Kidney tubule cell (primary cell): ENCODE results near the gene MAPT.

ENCODE experiments used
- DNase-seq: peaks from one replicate; pipeline ENCODE4 v3.0.0-alpha.2; 2018; ENCODE audit warnings: low spot score

The MAPT gene

GRCh38 chr17:45894022-45894784 is at the start of gene MAPT:
Gene MAPT, plus strand, starts transcription at chr17:45894554. Its CDS starts 67,784 bp downstream, at chr17:45962338.
- peak; percentile 91 for DNase-seq

- no peak for DNase-seq
Observed at GRCh38 chr17:45844695-45845375, 49.5 kb upstream of the MAPT start, which contains the start of gene SPPL2C. Gene SPPL2C, plus strand, starts transcription at chr17:45844881. Its CDS starts 26 bp downstream, at chr17:45844907.

GRCh38 chr17:45845376-45846185 is 48.8 kb upstream of the MAPT start:
- DNase-seq = no peak

GRCh38 chr17:45846223-45846622 is 48.1 kb upstream of the MAPT start:
- no peak for DNase-seq

- no peak for DNase-seq
Observed at GRCh38 chr17:45846646-45847045, 47.7 kb upstream of the MAPT start.

- no peak for DNase-seq
Observed at GRCh38 chr17:45847101-45847500, 47.3 kb upstream of the MAPT start.

GRCh38 chr17:45847747-45848146 is 46.6 kb upstream of the MAPT start:
- DNase-seq = no peak

GRCh38 chr17:45848405-45848804 is 45.9 kb upstream of the MAPT start:
- DNase-seq = no peak

- DNase-seq = no peak
Observed at GRCh38 chr17:45848868-45849535, 45.4 kb upstream of the MAPT start.

GRCh38 chr17:45849536-45849990 is 44.8 kb upstream of the MAPT start:
- DNase-seq = no peak

GRCh38 chr17:45850011-45850410 is 44.3 kb upstream of the MAPT start:
- DNase-seq = no peak

- DNase-seq = no peak
Observed at GRCh38 chr17:45850468-45850867, 43.9 kb upstream of the MAPT start.

GRCh38 chr17:45851022-45851421 is 43.3 kb upstream of the MAPT start:
- no peak for DNase-seq

- DNase-seq = no peak
Observed at GRCh38 chr17:45851464-45851863, 42.9 kb upstream of the MAPT start.

GRCh38 chr17:45851873-45852272 is 42.5 kb upstream of the MAPT start:
- no peak for DNase-seq

GRCh38 chr17:45852535-45853297 is 41.6 kb upstream of the MAPT start:
- DNase-seq = peak; percentile 52

GRCh38 chr17:45854209-45854608 is 40.1 kb upstream of the MAPT start:
- DNase-seq = no peak

- no peak for DNase-seq
Observed at GRCh38 chr17:45855691-45856336, 38.5 kb upstream of the MAPT start.

- DNase-seq = peak; percentile 35
Observed at GRCh38 chr17:45857977-45858708, 36.2 kb upstream of the MAPT start.

GRCh38 chr17:45861165-45861564 is 33.2 kb upstream of the MAPT start:
- DNase-seq = no peak
